SK-N-SH (cell line): ENCODE measurements around the gene FMC1. TPM values are rescaled to one million over a fixed set of nuclear protein-coding genes. Genes with fewer than 3 reads are reported as not detected.

Source experiments
- CTCF ChIA-PET: fragments of 300-600, 350-600 bp; formaldehyde crosslinking; extraction: SDS; loops from one replicate; lab custom pipeline; 2021; lab: Yijun Ruan, JAX
- POLR2A ChIA-PET: fragments of 350-600 bp; sonication (Branson Sonifier 250); formaldehyde crosslinking; extraction: SDS; loops from one replicate; lab custom pipeline; 2020; ENCODE audit warnings: antibody characterized with exemption, inconsistent platforms; lab: Yijun Ruan, JAX
- DNase-seq: peaks from one replicate; pipeline ENCODE4 v3.0.0; 2012
- H2AFZ ChIP-seq: fragments of 200-600 bp; sonication (generic); 2 replicates; pipeline ENCODE4 v1.8.1; 2016; ENCODE audit warnings: antibody characterized with exemption, mild to moderate bottlenecking, low read depth
- H3F3A ChIP-seq: fragments of 200-600 bp; sonication (generic); replicated peaks from 2 replicates; pipeline ENCODE3; 2016; ENCODE audit warnings: antibody characterized with exemption, mild to moderate bottlenecking; ENCODE audit not compliant: insufficient read depth
- H3K27ac ChIP-seq, 2 experiments: fragments of 200-500 bp in 1 of 2; fragments of 200-600 bp in 1 of 2; sonication (Bioruptor generic) in 1 of 2; sonication (generic), shearing (Covaris generic) in 1 of 2; 2 replicates each; pipeline versions ENCODE4 v1.5.1 to v1.6.1; 2014 to 2016; ENCODE audit warnings: low read depth in 2 of 2, inconsistent platforms in 1 of 2, low read length in 1 of 2, mild to moderate bottlenecking in 1 of 2, mixed read lengths in 1 of 2
- H3K27me3 ChIP-seq: fragments of 200-600 bp; sonication (generic), shearing (Covaris generic); 2 replicates; pipeline ENCODE4 v1.6.1; 2016; ENCODE audit warnings: mixed run types; ENCODE audit not compliant: insufficient read depth
- H3K36me3 ChIP-seq, 2 experiments: fragments of 200-500 bp in 1 of 2; fragments of 200-600 bp in 1 of 2; sonication (Bioruptor generic) in 1 of 2; sonication (generic) in 1 of 2; replicated peaks in 1 of 2; 2 replicates each; pipeline versions ENCODE3 to v1.5.1; 2014 to 2016; ENCODE audit warnings: low read length in 1 of 2, mild to moderate bottlenecking in 1 of 2; ENCODE audit not compliant: insufficient read depth in 2 of 2, control insufficient read depth in 1 of 2
- H3K4me1 ChIP-seq, 2 experiments: fragments of 200-500 bp in 1 of 2; fragments of 200-600 bp in 1 of 2; sonication (Bioruptor generic) in 1 of 2; sonication (generic), shearing (Covaris generic) in 1 of 2; 2 replicates each; pipeline versions ENCODE4 v1.5.1 to v1.6.1; 2014 to 2016; ENCODE audit warnings: low read depth in 1 of 2, low read length in 1 of 2, mixed run types in 1 of 2; ENCODE audit not compliant: insufficient read depth in 2 of 2, control insufficient read depth in 1 of 2
- H3K4me2 ChIP-seq: fragments of 200-600 bp; sonication (generic), shearing (Covaris generic); 2 replicates; pipeline ENCODE4 v1.6.1; 2017; ENCODE audit warnings: mixed run types
- H3K4me3 ChIP-seq, 2 experiments: fragments of 200-500 bp in 1 of 2; fragments of 200-600 bp in 1 of 2; sonication (Bioruptor generic) in 1 of 2; sonication (generic), shearing (Covaris generic) in 1 of 2; 2 replicates each; pipeline versions ENCODE4 v1.5.1 to v1.8.1; 2014 to 2016; ENCODE audit warnings: low read depth in 2 of 2, inconsistent platforms in 1 of 2, low read length in 1 of 2, mild to moderate bottlenecking in 1 of 2, mixed read lengths in 1 of 2, moderate library complexity in 1 of 2
- H3K79me2 ChIP-seq: fragments of 200-600 bp; sonication (generic); 2 replicates; pipeline ENCODE4 v1.8.1; 2017; ENCODE audit warnings: mild to moderate bottlenecking; ENCODE audit not compliant: insufficient read depth
- H3K9ac ChIP-seq: fragments of 200-600 bp; sonication (generic); 2 replicates; pipeline ENCODE4 v1.6.1; 2017; ENCODE audit warnings: mixed run types
- H3K9me2 ChIP-seq: fragments of 200-600 bp; sonication (generic); 2 replicates; pipeline ENCODE4 v1.6.1; 2017; ENCODE audit warnings: mixed run types
- H3K9me3 ChIP-seq: fragments of 200-600 bp; sonication (generic); 2 replicates; pipeline ENCODE4 v1.6.1; 2017; ENCODE audit warnings: mixed run types, mild to moderate bottlenecking, moderate library complexity
- H4K20me1 ChIP-seq: fragments of 200-600 bp; sonication (generic); 2 replicates; pipeline ENCODE4 v1.6.1; 2017; ENCODE audit warnings: mild to moderate bottlenecking, mixed run types; ENCODE audit not compliant: insufficient read depth
- EZH2phosphoT487 ChIP-seq: fragments of 200-600 bp; sonication (generic); IDR thresholded peaks from 2 replicates; pipeline ENCODE4 v1.6.1; 2017; ENCODE audit warnings: low read depth, mixed run types, mild to moderate bottlenecking, antibody characterized with exemption, moderate library complexity, borderline replicate concordance
- GABPA ChIP-seq: IDR thresholded peaks from 2 replicates; pipeline ENCODE4 v1.4.0; 2012; ENCODE audit warnings: low read depth, mild to moderate bottlenecking
- GATA2 ChIP-seq: sonication (generic); formaldehyde crosslinking; IDR thresholded peaks from 2 replicates; pipeline ENCODE4 v1.5.0; 2020; ENCODE audit warnings: mild to moderate bottlenecking, missing genetic modification reagents
- JUND ChIP-seq: IDR thresholded peaks from 2 replicates; pipeline ENCODE4 v1.4.0; 2012
- MAX ChIP-seq: IDR thresholded peaks from 2 replicates; pipeline ENCODE4 v1.4.0; 2012; ENCODE audit warnings: low read depth
- MEF2A ChIP-seq: IDR thresholded peaks from 2 replicates; pipeline ENCODE4 v1.4.0; 2012; ENCODE audit warnings: low read depth, borderline replicate concordance
- NRF1 ChIP-seq: IDR thresholded peaks from 2 replicates; pipeline ENCODE4 v1.6.1; 2012; ENCODE audit warnings: low read depth, mild to moderate bottlenecking, low read length
- RAD21 ChIP-seq: IDR thresholded peaks from 2 replicates; pipeline ENCODE4 v1.6.1; 2012; ENCODE audit warnings: mild to moderate bottlenecking, low read length
- RCOR1 ChIP-seq: fragments of 150-350 bp; IDR thresholded peaks from 2 replicates; pipeline ENCODE4 v1.6.1; 2017; ENCODE audit warnings: antibody characterized with exemption, low read length
- RXRA ChIP-seq: IDR thresholded peaks from 2 replicates; pipeline ENCODE4 v1.4.0; 2012; ENCODE audit warnings: low read depth, mild to moderate bottlenecking, borderline replicate concordance
- SIN3A ChIP-seq: IDR thresholded peaks from 2 replicates; pipeline ENCODE4 v1.6.1; 2012; ENCODE audit warnings: low read depth, mild to moderate bottlenecking, low read length, moderate library complexity, borderline replicate concordance
- TAF1 ChIP-seq: IDR thresholded peaks from 2 replicates; pipeline ENCODE4 v1.6.1; 2012; ENCODE audit warnings: low read depth, mild to moderate bottlenecking, low read length, moderate library complexity, borderline replicate concordance
- USF1 ChIP-seq: IDR thresholded peaks from 2 replicates; pipeline ENCODE4 v1.4.0; 2012; ENCODE audit warnings: low read depth, borderline replicate concordance
- WGBS: methylation state at CpG from one replicate; pipeline ENCODE4 v1.1.6; 2017; ENCODE audit warnings: low lambda C conversion rate; 5-methylcytosine and 5-hydroxymethylcytosine counted together
- polyA plus RNA-seq, 3 experiments: library from polyadenylated mRNA; depleted of rRNA; stranded (reverse); fragments of >200 nt; gene quantifications; 2 replicates each; pipeline ENCODE4 v1.2.3, GENCODE V29; 2012
- small RNA-seq, 7 experiments: library from RNA; depleted of rRNA; stranded (forward); fragments of <200 nt; gene quantifications; one replicate each; pipeline ENCODE3, GENCODE V24; 2012
- TF ChIP-seq, protein P1 (sequence below): IDR thresholded peaks from 2 replicates; pipeline ENCODE4; 2012

The FMC1 gene
- polyA plus RNA-seq, 1 of the 3 experiments (the other 2 are of a cell fraction), result 59.9 TPM

DNA sequence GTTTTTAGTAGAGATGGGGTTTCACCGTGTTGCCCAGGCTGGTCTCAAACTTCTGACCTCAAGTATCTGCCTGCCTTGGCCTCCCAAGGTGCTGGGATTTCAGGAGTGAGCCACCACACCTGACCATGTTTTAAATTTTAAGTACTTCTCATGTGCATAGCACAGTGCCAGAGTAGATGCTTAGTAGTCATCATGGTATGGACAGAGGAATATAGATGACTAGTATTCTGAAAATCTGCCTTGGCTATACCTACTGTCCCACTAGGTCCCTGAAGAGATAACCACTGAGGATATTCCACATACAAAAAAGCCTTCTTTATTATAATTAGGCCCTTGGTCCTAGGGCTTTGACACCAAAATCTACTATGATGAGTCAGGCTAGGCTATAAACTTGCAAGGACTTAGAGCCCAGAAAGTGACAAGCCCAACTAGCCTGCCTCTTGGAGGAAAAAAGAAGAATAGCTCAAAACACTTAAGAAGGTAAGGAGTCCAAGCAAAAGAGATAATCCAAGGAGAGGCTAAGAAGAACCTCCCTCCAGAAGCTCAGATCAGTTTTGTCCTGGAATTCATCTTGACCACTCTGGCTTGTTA is 52.6 kb downstream of the FMC1 start:
- POLR2A ChIA-PET, result no interaction called here

GRCh38 chr7:139394540-139394939 is 53.4 kb downstream of the FMC1 start:
- peaks cover 62% of the 10 kb centered on the region for H4K20me1 ChIP-seq
- peaks cover 43 to 74% of the 10 kb centered on the region in 2 experiments for H3K36me3 ChIP-seq
- H3F3A ChIP-seq, result peaks cover 28% of the 10 kb centered on the region
- no peak overlapping the region for H3K9ac ChIP-seq
- H3K4me3 ChIP-seq, result no peak overlapping the region
- CTCF ChIA-PET, result interaction anchor here (0.9 to 1.4 kb wide), 5 partner anchors 13 to 85 kb away, joined by 3 to 9 read pairs (median 3); no protein-coding TSS in a partner anchor
- no peak overlapping the region for H2AFZ ChIP-seq
- no peak overlapping the region for H3K4me2 ChIP-seq
- DNase-seq, result no peak
- no peaks in the 10 kb centered on the region for H3K9me3 ChIP-seq
- no peak for TF ChIP-seq SIN3A
- no peak for TF ChIP-seq USF1
- no peak for TF ChIP-seq NRF1
- TF ChIP-seq JUND, result no peak
- TF ChIP-seq TAF1, result no peak
- TF ChIP-seq MAX, result no peak
- TF ChIP-seq, protein P1, sequence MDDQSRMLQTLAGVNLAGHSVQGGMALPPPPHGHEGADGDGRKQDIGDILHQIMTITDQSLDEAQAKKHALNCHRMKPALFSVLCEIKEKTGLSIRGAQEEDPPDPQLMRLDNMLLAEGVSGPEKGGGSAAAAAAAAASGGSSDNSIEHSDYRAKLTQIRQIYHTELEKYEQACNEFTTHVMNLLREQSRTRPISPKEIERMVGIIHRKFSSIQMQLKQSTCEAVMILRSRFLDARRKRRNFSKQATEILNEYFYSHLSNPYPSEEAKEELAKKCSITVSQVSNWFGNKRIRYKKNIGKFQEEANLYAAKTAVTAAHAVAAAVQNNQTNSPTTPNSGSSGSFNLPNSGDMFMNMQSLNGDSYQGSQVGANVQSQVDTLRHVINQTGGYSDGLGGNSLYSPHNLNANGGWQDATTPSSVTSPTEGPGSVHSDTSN, result no peak
- no peak for TF ChIP-seq EZH2phosphoT487
- TF ChIP-seq GABPA, result no peak
- TF ChIP-seq GATA2, result no peak
- TF ChIP-seq RXRA, result no peak
- TF ChIP-seq RCOR1, result no peak
- TF ChIP-seq RAD21, result no peak
- H3K9me2 ChIP-seq, result no peaks in the 10 kb centered on the region
- no peak overlapping the region for H3K27ac ChIP-seq
- no peaks in the 10 kb centered on the region for H3K27me3 ChIP-seq
- peaks cover 98% of the 10 kb centered on the region for H3K79me2 ChIP-seq
- no peaks in the 10 kb centered on the region for H3K4me1 ChIP-seq
- WGBS, result 95% methylated on average over 3 of the region's 3 CpGs
- POLR2A ChIA-PET, result no interaction called here

More for the DNA sequence above, 52.6 kb downstream of the FMC1 start:
- H3K4me3 ChIP-seq, result no peak overlapping the region
- no peak overlapping the region for H3K9ac ChIP-seq
- H2AFZ ChIP-seq, result no peak overlapping the region
- no peak for TF ChIP-seq MEF2A
- H4K20me1 ChIP-seq, result peaks cover 70% of the 10 kb centered on the region
- WGBS, result 100% methylated on average over 1 of the region's 1 CpG
- peaks cover 28% of the 10 kb centered on the region for H3F3A ChIP-seq
- no peak overlapping the region for H3K4me2 ChIP-seq
- H3K36me3 ChIP-seq, result peaks cover 45 to 77% of the 10 kb centered on the region in 2 experiments
- H3K79me2 ChIP-seq, result peaks cover 100% of the 10 kb centered on the region
- no peaks in the 10 kb centered on the region for H3K9me3 ChIP-seq
- no peaks in the 10 kb centered on the region for H3K9me2 ChIP-seq
- H3K27me3 ChIP-seq, result no peaks in the 10 kb centered on the region
- no peak for DNase-seq
- H3K4me1 ChIP-seq, result no peaks in the 10 kb centered on the region
- CTCF ChIA-PET, result interaction anchor here (0.9 to 1.3 kb wide), 3 partner anchors 15 to 34 kb away, joined by 3 to 4 read pairs (median 3); no protein-coding TSS in a partner anchor
- H3K27ac ChIP-seq, result no peak overlapping the region

Small RNA genes within 50 kb of the gene (small RNA-seq; reads per million reads assigned to genes)
- 0 reads per million in 7 experiments for gene RNU6-206P

Other genes with a start within 250 kb of the FMC1 start
- 11.2 and 12.4 TPM in 2 replicates for gene ZC3HAV1, start 231.6 kb upstream of the FMC1 start, polyA plus RNA-seq (2012; rRNA removed)
- gene UBN2, start 110.1 kb upstream of the FMC1 start, polyA plus RNA-seq (2012; rRNA removed), result 2.0 and 2.9 TPM in 2 replicates
- gene LUC7L2, start 18.6 kb downstream of the FMC1 start, polyA plus RNA-seq (2012; rRNA removed), result 45.7 and 50.7 TPM in 2 replicates
- gene KLRG2, start 142.3 kb downstream of the FMC1 start, polyA plus RNA-seq (2012; rRNA removed), result 0.07 and 0.10 TPM in 2 replicates
- gene CLEC2L, start 182.3 kb downstream of the FMC1 start, polyA plus RNA-seq (2012; rRNA removed), result not detected in 2 replicates